HepG2 (cell line): ENCODE measurements around the gene CHMP1A. TPM values are rescaled to one million over a fixed set of nuclear protein-coding genes. Genes with fewer than 3 reads are reported as not detected.

Experiments
- AFF4 ChIP-seq: sonication (generic); formaldehyde crosslinking; IDR thresholded peaks from 2 replicates; pipeline ENCODE4 v1.4.0; 2020; ENCODE audit warnings: missing genetic modification reagents
- FIP1L1 ChIP-seq: fragments of 200-400 bp; formaldehyde crosslinking; IDR thresholded peaks from 2 replicates; pipeline ENCODE4 v1.6.1; 2018; ENCODE audit warnings: low read depth, mild to moderate bottlenecking, low read length, moderate library complexity, borderline replicate concordance; ENCODE audit not compliant: insufficient read depth
- MED8 ChIP-seq: sonication (generic); formaldehyde crosslinking; IDR thresholded peaks from 2 replicates; pipeline ENCODE4 v1.8.1; 2023; ENCODE audit warnings: mild to moderate bottlenecking, missing genetic modification reagents; ENCODE audit not compliant: insufficient replicate concordance
- ONECUT2 ChIP-seq: sonication (generic); formaldehyde crosslinking; IDR thresholded peaks from 2 replicates; pipeline ENCODE4 v1.4.0; 2020; ENCODE audit warnings: missing genetic modification reagents
- PRDM15 ChIP-seq: sonication (generic); formaldehyde crosslinking; IDR thresholded peaks from 2 replicates; pipeline ENCODE4 v1.4.0; 2020; ENCODE audit warnings: missing genetic modification reagents
- PTBP1 ChIP-seq: fragments of 200-400 bp; formaldehyde crosslinking; IDR thresholded peaks from 2 replicates; pipeline ENCODE4 v1.6.1; 2018; ENCODE audit warnings: low read length, low read depth; ENCODE audit not compliant: poor library complexity, severe bottlenecking
- REL ChIP-seq: sonication (generic); formaldehyde crosslinking; conservative IDR thresholded peaks from 2 replicates; pipeline ENCODE4 v1.8.0; 2022; ENCODE audit warnings: mild to moderate bottlenecking, missing genetic modification reagents, moderate library complexity
- STAT5B ChIP-seq: sonication (generic); formaldehyde crosslinking; IDR thresholded peaks from 2 replicates; pipeline ENCODE4 v1.4.0; 2020; ENCODE audit warnings: missing genetic modification reagents
- TFDP2 ChIP-seq: sonication (generic); formaldehyde crosslinking; IDR thresholded peaks from 2 replicates; pipeline ENCODE4 v1.4.0; 2020; ENCODE audit warnings: missing genetic modification reagents
- ZBTB38 ChIP-seq: sonication (generic); formaldehyde crosslinking; IDR thresholded peaks from 2 replicates; pipeline ENCODE4 v1.5.1; 2020; ENCODE audit warnings: mild to moderate bottlenecking, missing genetic modification reagents
- ZGPAT ChIP-seq: IDR thresholded peaks from 2 replicates; pipeline ENCODE4 v1.6.1; 2016; ENCODE audit warnings: mild to moderate bottlenecking
- ZNF749 ChIP-seq: sonication (generic); formaldehyde crosslinking; IDR thresholded peaks from 2 replicates; pipeline ENCODE4 v1.8.0; 2022; ENCODE audit warnings: mild to moderate bottlenecking, missing genetic modification reagents, moderate library complexity, borderline replicate concordance
- ZNF83 ChIP-seq: sonication (generic); formaldehyde crosslinking; IDR thresholded peaks from 2 replicates; pipeline ENCODE4 v1.4.0; 2020; ENCODE audit warnings: missing genetic modification reagents, mild to moderate bottlenecking, borderline replicate concordance
- ZSCAN22 ChIP-seq: sonication (generic); formaldehyde crosslinking; IDR thresholded peaks from 2 replicates; pipeline ENCODE4 v1.4.0; 2020; ENCODE audit warnings: mild to moderate bottlenecking, missing genetic modification reagents
- ZSCAN30 ChIP-seq: sonication (generic); formaldehyde crosslinking; IDR thresholded peaks from 2 replicates; pipeline ENCODE4 v1.5.0; 2020; ENCODE audit warnings: mild to moderate bottlenecking, missing genetic modification reagents
- ZSCAN5A ChIP-seq: sonication (generic); formaldehyde crosslinking; IDR thresholded peaks from 2 replicates; pipeline ENCODE4 v1.8.0; 2022; ENCODE audit warnings: mild to moderate bottlenecking, missing genetic modification reagents, borderline replicate concordance
- polyA plus RNA-seq, 8 experiments: library from polyadenylated mRNA; depleted of rRNA in 3 of 8; stranded (reverse) in 7 of 8; unstranded in 1 of 8; fragments of >200 nt; fragmentation: Illumina TruSeq in 4 of 8; extraction: Trizol in 4 of 8; gene quantifications; 2 replicates each; pipeline versions ENCODE4 v1.2.1 to v1.2.3, GENCODE V29; 2011 to 2016; ENCODE audit warnings: low read depth in 4 of 8, missing spikeins in 1 of 8, mixed read lengths in 1 of 8; ENCODE audit not compliant: insufficient read depth in 1 of 8
- total RNA-seq, 5 experiments: library from RNA; depleted of rRNA; stranded (reverse); fragments of >200 nt; fragmentation: Illumina TruSeq; extraction: Trizol; gene quantifications; 2 replicates each; pipeline ENCODE4 v1.2.3, GENCODE V29; 2016; ENCODE audit warnings: low read depth in 1 of 5

Gene CHMP1A
- total and polyA plus RNA-seq, 2 of the 13 experiments (the other 11 are each of a cell fraction or from before 2014, with no cell fraction given), result 69.4 to 73.3 TPM

GRCh38 chr16:89695086-89695874 lies 37.8 kb upstream of the CHMP1A start (continued):
- TF ChIP-seq ZSCAN22, result no peak; the same call in 1 of the 2 replicates
- no peak for TF ChIP-seq ZNF83
- no peak for TF ChIP-seq REL (CRISPR knock-in tag)
- TF ChIP-seq TFDP2, result no peak
- TF ChIP-seq ZNF749 (CRISPR knock-in tag), result no peak
- TF ChIP-seq STAT5B (CRISPR knock-in tag), result no peak
- peak; percentile 42; the same call in 1 of the 2 replicates for TF ChIP-seq PRDM15 (CRISPR knock-in tag)
- no peak for TF ChIP-seq MED8
- no peak for TF ChIP-seq ONECUT2 (CRISPR knock-in tag)
- TF ChIP-seq ZSCAN30 (CRISPR knock-in tag), result no peak
- 0 out of 2 replicates have a peak, but pooled peaks have one; percentile 69 for TF ChIP-seq ZSCAN5A (CRISPR knock-in tag)
- TF ChIP-seq AFF4, result no peak
- TF ChIP-seq PTBP1, result peak; percentile 19
- no peak; the same call in 1 of the 2 replicates for TF ChIP-seq FIP1L1
- peak; percentile 67 for TF ChIP-seq ZBTB38 (CRISPR knock-in tag)
- TF ChIP-seq ZGPAT (CRISPR knock-in tag), result peak; percentile 56
